ENCODE data around the gene ZNF438.

The ZNF438 gene

DNA sequence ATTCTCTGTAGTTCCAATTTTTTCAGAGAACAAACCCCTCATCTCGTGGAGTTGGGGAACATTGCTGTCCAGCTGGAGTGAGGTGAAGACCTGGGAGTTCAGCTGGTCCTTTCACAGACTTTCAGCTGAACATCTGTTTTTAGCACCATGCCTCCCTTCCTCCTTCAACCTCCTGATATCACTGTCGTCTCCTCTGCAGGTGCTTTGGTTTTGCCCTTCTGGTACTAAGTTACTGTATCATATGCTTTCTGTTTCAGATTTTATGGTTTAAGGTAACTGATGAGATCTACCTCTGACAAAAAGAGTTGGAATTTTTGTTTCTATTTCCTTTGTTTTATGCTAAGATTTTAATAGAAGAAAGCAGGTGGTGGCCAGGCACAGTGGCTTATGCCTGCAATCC is 102.9 kb downstream of the ZNF438 start:
- TF ChIP-seq POLR2A (IDR thresholded peaks at IDR 0.05; ENCODE audit: extremely low read depth, insufficient read length), result no peak
- TF ChIP-seq, protein P1, sequence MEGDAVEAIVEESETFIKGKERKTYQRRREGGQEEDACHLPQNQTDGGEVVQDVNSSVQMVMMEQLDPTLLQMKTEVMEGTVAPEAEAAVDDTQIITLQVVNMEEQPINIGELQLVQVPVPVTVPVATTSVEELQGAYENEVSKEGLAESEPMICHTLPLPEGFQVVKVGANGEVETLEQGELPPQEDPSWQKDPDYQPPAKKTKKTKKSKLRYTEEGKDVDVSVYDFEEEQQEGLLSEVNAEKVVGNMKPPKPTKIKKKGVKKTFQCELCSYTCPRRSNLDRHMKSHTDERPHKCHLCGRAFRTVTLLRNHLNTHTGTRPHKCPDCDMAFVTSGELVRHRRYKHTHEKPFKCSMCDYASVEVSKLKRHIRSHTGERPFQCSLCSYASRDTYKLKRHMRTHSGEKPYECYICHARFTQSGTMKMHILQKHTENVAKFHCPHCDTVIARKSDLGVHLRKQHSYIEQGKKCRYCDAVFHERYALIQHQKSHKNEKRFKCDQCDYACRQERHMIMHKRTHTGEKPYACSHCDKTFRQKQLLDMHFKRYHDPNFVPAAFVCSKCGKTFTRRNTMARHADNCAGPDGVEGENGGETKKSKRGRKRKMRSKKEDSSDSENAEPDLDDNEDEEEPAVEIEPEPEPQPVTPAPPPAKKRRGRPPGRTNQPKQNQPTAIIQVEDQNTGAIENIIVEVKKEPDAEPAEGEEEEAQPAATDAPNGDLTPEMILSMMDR (IDR thresholded peaks at IDR 0.05; ENCODE audit: low read depth, low read length), result no peak
- no peak for TF ChIP-seq MYC (IDR thresholded peaks at IDR 0.05; ENCODE audit: low read depth, low read length)
- TF ChIP-seq, protein P2, sequence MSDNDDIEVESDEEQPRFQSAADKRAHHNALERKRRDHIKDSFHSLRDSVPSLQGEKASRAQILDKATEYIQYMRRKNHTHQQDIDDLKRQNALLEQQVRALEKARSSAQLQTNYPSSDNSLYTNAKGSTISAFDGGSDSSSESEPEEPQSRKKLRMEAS (IDR thresholded peaks at IDR 0.05; ENCODE audit: low read depth, low read length), result no peak
- no peak overlapping the region for H3K4me3 ChIP-seq (ENCODE audit: low read depth, low read length)
- DNase-seq (ENCODE audit: low read depth), result no peak

DNA sequence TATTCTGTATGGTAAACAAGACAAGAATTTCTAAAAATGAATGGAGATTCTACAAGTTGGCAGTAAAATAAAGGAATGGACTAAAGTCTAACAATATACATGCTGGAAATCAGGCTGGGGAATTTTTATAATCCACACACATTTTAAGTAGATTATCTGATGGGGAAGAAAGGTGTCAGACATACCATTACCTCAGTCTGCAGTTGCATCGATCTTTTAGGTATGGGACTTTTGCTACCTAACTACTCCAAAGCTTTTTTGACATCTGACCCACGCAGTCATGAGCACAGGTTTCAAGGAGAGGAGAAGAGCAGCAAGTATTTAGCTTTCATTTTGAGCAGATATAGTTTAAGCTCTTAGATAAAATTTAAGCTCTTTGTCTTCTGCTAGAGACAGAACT is 113.0 kb downstream of the ZNF438 start:
- TF ChIP-seq, protein P2 (IDR thresholded peaks at IDR 0.05; ENCODE audit: low read depth, low read length), result no peak
- TF ChIP-seq, protein P1 (IDR thresholded peaks at IDR 0.05; ENCODE audit: low read depth, low read length), result no peak
- no peak for TF ChIP-seq MYC (IDR thresholded peaks at IDR 0.05; ENCODE audit: low read depth, low read length)
- TF ChIP-seq POLR2A (IDR thresholded peaks at IDR 0.05; ENCODE audit: extremely low read depth, insufficient read length), result no peak
- no peak for DNase-seq (ENCODE audit: low read depth)
- no peak overlapping the region for H3K4me3 ChIP-seq (ENCODE audit: low read depth, low read length)

DNA sequence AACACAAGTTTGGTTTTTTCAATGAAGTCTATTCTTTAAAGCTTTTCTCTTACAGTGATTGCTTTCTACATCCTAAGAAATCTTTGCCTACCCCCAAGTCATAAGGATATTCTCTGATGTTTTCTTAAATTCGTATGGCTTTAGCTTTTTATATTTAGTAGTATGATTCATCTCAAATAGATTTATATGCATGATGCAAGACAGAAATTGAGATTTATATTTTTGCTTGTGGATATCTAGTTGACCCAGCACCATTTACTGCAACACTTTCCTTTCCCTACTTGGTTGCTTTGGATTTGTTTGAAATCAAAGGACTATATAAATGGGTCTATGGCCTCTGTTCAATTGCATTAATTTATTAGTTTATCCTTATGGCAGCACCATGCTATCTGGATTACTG is 113.9 kb downstream of the ZNF438 start:
- TF ChIP-seq, protein P1 (IDR thresholded peaks at IDR 0.05; ENCODE audit: low read depth, low read length), result no peak
- TF ChIP-seq POLR2A (IDR thresholded peaks at IDR 0.05; ENCODE audit: extremely low read depth, insufficient read length), result no peak
- TF ChIP-seq, protein P2 (IDR thresholded peaks at IDR 0.05; ENCODE audit: low read depth, low read length), result no peak
- no peak for TF ChIP-seq MYC (IDR thresholded peaks at IDR 0.05; ENCODE audit: low read depth, low read length)
- DNase-seq (ENCODE audit: low read depth), result no peak
- no peak overlapping the region for H3K4me3 ChIP-seq (ENCODE audit: low read depth, low read length)

DNA sequence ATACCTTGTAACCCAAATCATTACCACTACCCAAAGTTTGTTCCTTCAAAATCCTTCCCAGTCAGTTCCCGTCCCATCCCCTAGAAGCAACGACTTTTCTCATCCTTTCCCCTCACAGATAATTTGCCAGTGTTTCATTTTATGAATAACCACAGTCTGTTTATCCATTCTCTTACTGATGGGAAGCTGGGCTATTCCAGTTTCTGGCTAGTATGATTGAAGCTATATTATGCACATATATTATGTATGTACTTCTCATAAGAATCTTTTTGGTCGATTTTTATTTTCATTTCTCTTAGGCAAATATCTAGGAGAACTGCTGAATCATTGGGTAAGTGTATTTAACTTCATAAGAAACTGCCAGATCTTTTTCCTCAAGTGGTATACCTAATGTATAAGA is 114.6 kb downstream of the ZNF438 start:
- H3K4me3 ChIP-seq (ENCODE audit: low read depth, low read length), result no peak overlapping the region
- no peak for DNase-seq (ENCODE audit: low read depth)
- TF ChIP-seq, protein P2 (IDR thresholded peaks at IDR 0.05; ENCODE audit: low read depth, low read length), result no peak
- no peak for TF ChIP-seq MYC (IDR thresholded peaks at IDR 0.05; ENCODE audit: low read depth, low read length)
- TF ChIP-seq, protein P1 (IDR thresholded peaks at IDR 0.05; ENCODE audit: low read depth, low read length), result no peak
- no peak for TF ChIP-seq POLR2A (IDR thresholded peaks at IDR 0.05; ENCODE audit: extremely low read depth, insufficient read length)

DNA sequence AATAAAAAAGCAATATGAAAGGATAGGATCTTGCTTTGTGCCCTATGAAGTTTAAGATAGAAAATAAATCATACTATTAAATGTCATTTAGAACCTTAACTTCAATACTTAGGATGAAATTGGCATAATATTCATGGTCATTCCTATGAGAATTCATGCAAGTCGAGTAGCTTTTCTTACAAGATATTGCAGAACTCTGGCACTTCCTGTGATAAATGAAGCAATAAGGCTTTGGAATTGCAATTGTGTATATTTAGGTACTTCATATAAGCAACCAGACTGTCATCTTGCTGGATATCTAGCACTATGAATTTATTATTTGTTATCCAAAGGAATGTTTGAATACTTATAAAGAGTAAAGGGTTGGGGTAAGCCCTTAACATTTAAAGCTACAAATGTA is 116.5 kb downstream of the ZNF438 start:
- DNase-seq (ENCODE audit: low read depth), result peak; percentile 53
- TF ChIP-seq, protein P2 (IDR thresholded peaks at IDR 0.05; ENCODE audit: low read depth, low read length), result no peak
- TF ChIP-seq MYC (IDR thresholded peaks at IDR 0.05; ENCODE audit: low read depth, low read length) (no peak), POLR2A (IDR thresholded peaks at IDR 0.05; ENCODE audit: extremely low read depth, insufficient read length) (no peak)
- TF ChIP-seq, protein P1 (IDR thresholded peaks at IDR 0.05; ENCODE audit: low read depth, low read length), result no peak
- H3K4me3 ChIP-seq (ENCODE audit: low read depth, low read length), result no peak overlapping the region

Data from NB4 (cell line).